Parietal lobe (tissue), 2 donors: ENCODE measurements around the gene AP1M2. TPM values are rescaled to one million over a fixed set of nuclear protein-coding genes. Genes with fewer than 3 reads are reported as not detected.

Experiments
- small RNA-seq: library from RNA; depleted of rRNA; stranded (forward); fragments of <200 nt; gene quantifications from one replicate; pipeline ENCODE3, GENCODE V24; 2014; ENCODE audit warnings: low replicate concordance
- total RNA-seq: library from RNA; depleted of rRNA; stranded (reverse); fragments of >200 nt; gene quantifications from one replicate; pipeline ENCODE4 v1.2.3, GENCODE V29; 2014

Gene AP1M2
- total RNA-seq, result not detected

DNA sequence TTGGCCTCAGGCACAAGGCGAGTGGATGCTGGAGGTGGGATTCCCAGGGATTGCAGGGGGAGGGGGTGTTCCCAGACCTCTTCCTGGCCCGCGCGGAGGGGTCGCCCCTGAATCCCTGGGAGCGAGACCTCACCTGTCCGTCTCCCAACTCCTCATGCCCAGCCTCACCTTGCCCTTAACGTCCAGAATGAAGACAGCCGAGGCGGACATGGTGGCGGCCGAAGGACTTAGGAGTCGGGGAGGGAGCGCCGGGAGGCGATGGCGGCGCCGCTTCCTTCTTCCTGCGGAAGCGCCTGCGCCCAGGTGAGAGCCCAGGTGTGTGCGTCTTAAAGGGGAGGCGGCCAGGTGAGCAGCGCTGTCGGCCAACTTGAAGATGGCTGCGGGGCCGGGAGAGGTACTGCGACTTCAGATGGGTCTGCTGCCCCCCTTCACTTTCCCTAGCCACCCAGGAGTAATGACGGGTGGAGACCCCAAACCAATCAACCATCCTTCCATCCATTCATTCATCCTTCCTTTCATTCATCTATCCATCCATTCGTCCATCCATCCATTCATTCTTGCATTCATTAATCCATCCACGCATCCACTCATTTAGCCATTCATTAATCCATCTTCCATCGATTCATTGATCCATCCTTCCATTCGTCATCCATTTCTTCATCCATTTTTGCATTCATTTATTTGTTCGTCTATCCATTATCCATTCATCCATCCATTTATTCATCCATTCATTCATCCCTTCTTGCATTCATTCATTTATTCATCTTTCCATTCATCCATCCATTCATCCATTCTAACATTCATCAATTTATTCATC, at the start of gene AP1M2:
TSS of gene AP1M2 (minus strand) at position 291 of the 817 bp plus-strand sequence. CDS start at position 210, 81 bp downstream.

GRCh38 chr19:10625003-10625761, 38.1 kb upstream of the AP1M2 start, which contains the start of gene SLC44A2:
Gene SLC44A2 (plus strand): TSS chr19:10625553. CDS start chr19:10625634, 81 bp downstream.

GRCh38 chr19:10568826-10569651, 18.1 kb downstream of the AP1M2 start, which contains the start of gene CDKN2D:
Gene CDKN2D (minus strand): TSS chr19:10568979. CDS start chr19:10568653, 326 bp downstream.

DNA sequence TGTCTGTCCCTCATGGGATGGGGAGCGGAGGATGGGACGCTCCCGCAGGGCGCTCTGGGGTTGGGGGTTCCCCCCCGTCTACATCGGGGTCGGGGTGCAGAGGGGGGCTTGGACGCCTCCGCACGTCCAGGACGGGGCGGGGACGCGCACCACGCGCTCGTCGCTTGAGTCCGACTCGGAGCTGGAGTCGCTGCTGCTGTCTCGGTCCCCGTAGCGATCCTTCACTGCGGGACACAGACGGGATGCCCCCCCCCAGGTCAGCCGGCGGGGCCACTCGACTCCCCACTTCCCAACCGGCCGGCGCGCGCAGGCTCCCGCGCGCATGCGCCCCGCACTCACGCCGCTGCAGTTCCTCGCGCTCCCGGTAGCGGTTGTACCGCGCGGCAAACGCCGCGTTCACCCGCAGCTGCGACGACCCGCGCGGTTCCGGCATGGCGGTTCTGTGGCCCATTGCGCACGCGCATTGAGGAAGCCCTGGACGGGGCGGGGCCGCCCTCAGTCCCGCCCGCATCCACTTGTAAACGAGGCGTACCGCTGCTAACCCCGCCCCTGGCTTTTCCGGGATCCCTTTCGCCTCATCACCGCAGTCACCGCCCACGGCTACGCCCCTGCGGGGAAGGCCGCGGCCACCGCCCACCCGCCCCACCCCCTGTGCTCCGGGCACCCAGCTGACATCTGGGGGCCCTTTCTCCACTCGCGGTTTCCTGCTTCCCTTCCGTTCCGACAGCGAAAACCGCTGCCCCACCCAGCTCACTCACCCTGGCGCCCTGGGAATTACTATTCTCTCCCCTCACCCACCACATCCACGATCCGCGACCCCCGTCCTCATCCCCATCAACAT, 21.3 kb downstream of the AP1M2 start, which contains the start of gene KRI1:
TSS of gene KRI1 (minus strand) at position 444 of the 841 bp plus-strand sequence. CDS start at position 433, 11 bp downstream.

GRCh38 chr19:10543420-10544241, 43.5 kb downstream of the AP1M2 start, which contains the start of gene ATG4D:
Gene ATG4D (plus strand): TSS chr19:10543904. CDS start chr19:10544091, 187 bp downstream.

Small RNA genes lying within 50 kb of the gene (small RNA-seq; reads per million reads assigned to genes)
- gene MIR1238, result not detected
- gene RNU7-140P, result not detected

Other genes with a start within 250 kb of the AP1M2 start
- 0.63 TPM for gene ICAM3, start 247.7 kb downstream of the AP1M2 start, total RNA-seq
- 67.6 TPM for gene TYK2, start 206.7 kb downstream of the AP1M2 start, total RNA-seq
- 52.6 TPM for gene CDC37, start 183.8 kb downstream of the AP1M2 start, total RNA-seq
- 7.8 TPM for gene PDE4A, start 166.8 kb downstream of the AP1M2 start, total RNA-seq
- 38.5 TPM for gene KEAP1, start 84.0 kb downstream of the AP1M2 start, total RNA-seq
- gene S1PR5, start 69.9 kb downstream of the AP1M2 start, total RNA-seq, result not detected
- gene ATG4D, start 43.4 kb downstream of the AP1M2 start, total RNA-seq, result 14.7 TPM
- gene KRI1, start 21.3 kb downstream of the AP1M2 start, total RNA-seq, result 4.7 TPM
- gene CDKN2D, start 18.3 kb downstream of the AP1M2 start, total RNA-seq, result 72.6 TPM
- 31.9 TPM for gene SLC44A2, start 38.2 kb upstream of the AP1M2 start, total RNA-seq
- 277 TPM for gene ILF3, start 67.0 kb upstream of the AP1M2 start, total RNA-seq
- gene QTRT1, start 114.1 kb upstream of the AP1M2 start, total RNA-seq, result 50.1 TPM
- gene DNM2, start 130.8 kb upstream of the AP1M2 start, total RNA-seq, result 94.8 TPM
- 9.7 TPM for gene TMED1, start 248.9 kb upstream of the AP1M2 start, total RNA-seq